SH-SY5Y (cell line): Measurements from ENCODE around the gene BANP.

Source experiments
- GATA2 ChIP-seq: IDR thresholded peaks from 2 replicates; pipeline ENCODE4 v1.6.1; 2011; ENCODE audit warnings: mild to moderate bottlenecking, low read depth, low read length
- GATA3 ChIP-seq: IDR thresholded peaks from 2 replicates; pipeline ENCODE4 v1.6.1; 2011; ENCODE audit warnings: low read depth, mild to moderate bottlenecking, low read length, moderate library complexity

Gene BANP

DNA sequence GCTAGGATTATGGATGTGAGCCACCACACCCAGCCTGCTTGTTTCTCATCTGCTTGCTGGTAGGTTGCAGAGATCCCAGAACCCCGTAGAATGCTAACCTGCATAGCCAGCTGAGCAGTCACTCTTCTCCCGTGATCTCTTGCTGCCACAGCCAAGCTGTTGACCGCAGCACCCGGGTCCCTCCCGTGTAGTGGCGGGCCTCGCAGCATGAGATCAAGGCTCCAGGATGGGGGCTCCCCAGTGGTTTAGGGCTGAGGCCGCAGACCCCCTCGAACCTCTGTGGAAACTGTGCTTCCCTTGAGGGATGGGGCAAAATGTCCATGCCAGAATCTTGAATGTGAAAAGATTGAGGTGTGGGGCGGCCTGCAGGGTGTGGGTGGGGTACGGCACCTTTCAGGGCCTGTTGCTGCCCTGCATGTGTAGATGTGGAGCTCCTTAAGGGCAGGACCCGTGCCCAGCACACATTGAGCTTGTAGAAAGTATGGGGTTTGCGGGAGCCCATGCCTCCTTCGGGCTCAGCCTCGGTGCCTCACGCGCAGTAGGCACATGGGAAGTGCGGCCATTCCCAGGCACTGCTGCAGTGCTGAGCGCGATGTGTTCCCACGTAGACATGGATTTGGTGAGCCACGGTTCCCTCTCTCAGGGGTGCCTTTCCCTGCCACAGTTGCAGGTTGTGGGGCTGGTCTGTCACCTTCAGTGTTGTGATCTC lies 99.9 kb downstream of the BANP start:
- TF ChIP-seq GATA2 (no peak), GATA3 (no peak)

DNA sequence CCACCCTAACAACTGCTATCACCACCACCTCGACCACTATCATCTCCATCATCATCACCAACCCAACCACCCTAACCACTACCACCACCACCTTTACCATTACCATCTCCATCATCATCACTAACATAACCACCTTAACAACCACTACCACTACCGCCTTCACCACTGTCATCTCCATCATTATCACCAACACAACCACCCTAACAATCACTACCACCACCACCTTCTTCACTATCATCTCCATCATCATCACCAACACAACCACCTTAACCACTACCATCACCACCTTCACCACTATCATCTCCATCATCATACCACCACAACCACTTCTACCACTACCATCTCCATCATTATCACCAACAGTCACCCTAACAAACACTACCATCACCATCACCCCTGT lies 101.4 kb downstream of the BANP start:
- TF ChIP-seq GATA2 (no peak), GATA3 (no peak)

DNA sequence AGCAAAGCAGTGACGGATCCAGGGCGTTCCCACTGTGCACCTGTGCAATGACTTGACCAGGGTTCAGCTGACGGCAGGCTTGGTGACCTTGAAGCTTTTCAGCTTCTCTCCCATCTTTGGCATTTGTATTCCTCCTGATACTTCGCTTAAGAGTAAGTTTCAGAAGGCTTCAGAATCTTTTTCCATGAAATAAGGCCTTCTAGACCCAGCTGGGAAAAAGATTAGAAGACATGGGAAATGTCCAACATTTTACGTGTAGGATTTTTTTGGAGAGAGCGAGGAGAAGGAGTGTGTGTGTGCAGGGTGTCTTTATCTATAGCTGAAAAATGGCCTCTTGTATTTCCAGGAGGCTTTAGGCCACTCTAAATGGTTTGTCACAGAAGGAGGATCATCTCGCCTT lies 104.1 kb downstream of the BANP start:
- TF ChIP-seq GATA2 (no peak), GATA3 (no peak)

DNA sequence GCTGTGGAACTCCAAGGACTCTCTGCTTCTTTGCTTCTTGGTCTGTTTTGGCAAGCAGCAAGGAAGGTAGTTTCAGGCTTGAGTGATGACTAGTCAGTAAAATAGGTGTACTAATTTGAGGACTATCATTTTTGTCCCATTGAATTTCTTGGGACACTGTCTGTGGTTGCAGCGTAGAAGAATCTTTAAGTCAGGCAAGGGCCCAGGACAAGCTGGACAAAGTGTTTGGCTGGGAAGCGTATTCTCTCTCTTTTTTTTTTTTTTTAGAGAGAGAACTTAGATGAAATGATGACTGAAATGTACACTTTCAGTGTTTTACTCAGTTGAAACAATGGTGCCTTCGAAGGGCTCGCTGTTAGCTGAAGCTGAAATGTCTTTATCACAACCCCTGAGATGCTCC lies 105.0 kb downstream of the BANP start:
- no peak for TF ChIP-seq GATA3
- no peak for TF ChIP-seq GATA2

DNA sequence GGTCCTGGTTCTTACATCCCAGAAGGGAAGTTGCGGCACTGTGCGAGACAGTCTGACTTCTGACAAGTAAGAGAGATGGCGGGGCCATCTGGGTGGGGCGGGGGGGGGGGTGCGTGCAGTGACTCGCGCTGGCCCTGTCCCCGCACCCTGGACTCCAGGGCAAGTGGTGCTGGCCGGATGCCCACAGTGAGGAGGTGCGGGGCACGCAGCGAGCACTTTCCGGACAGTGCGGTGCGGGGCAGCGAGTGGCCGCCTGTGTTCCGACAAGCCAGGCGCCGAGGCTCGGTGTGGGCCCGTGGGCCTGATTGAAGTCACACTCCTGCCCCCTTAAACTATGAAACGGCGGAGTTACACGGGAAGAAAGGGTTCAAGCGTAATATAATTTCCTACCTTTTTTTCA lies 106.4 kb downstream of the BANP start:
- TF ChIP-seq GATA2, result no peak
- no peak for TF ChIP-seq GATA3

DNA sequence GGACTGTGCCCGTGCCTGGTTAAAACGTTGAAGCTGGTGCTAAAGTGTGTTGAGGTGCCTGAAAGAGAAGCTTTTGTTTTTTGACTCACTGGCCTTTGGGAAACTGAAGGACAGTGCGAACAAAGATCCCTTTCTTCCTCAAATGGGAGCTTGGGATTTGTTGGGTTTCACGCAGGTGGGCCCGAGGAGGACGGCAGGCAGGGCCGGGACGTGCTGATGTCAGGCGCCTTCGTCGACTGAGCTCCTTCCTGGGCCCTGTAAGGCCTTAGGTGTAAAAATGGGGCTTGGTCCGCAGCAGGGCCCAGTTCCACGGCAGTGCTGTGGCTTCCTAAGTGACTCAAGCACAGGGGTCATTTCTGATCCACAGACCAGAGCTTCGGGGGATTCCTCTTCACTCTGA lies 106.9 kb downstream of the BANP start:
- no peak for TF ChIP-seq GATA2
- TF ChIP-seq GATA3, result no peak

DNA sequence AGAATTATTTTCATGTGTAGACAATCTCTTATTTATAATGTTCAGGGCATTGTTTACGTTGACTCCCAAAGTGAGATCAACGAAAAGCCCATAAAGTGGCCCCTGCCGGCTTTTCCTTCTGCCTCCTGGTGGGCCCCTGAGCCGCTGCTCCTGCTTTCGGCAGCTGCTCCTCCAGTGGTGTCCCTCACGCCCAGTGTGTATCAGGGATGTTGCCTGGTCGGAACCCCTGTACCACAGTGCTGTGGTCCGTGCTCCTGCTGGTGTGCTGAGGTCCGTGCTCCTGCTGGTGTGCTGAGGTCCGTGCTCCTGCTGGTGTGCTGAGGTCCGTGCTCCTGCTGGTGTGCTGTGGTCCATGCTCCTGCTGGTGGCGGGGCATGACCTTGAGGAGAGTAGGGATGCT lies 107.6 kb downstream of the BANP start:
- no peak for TF ChIP-seq GATA3
- no peak for TF ChIP-seq GATA2

DNA sequence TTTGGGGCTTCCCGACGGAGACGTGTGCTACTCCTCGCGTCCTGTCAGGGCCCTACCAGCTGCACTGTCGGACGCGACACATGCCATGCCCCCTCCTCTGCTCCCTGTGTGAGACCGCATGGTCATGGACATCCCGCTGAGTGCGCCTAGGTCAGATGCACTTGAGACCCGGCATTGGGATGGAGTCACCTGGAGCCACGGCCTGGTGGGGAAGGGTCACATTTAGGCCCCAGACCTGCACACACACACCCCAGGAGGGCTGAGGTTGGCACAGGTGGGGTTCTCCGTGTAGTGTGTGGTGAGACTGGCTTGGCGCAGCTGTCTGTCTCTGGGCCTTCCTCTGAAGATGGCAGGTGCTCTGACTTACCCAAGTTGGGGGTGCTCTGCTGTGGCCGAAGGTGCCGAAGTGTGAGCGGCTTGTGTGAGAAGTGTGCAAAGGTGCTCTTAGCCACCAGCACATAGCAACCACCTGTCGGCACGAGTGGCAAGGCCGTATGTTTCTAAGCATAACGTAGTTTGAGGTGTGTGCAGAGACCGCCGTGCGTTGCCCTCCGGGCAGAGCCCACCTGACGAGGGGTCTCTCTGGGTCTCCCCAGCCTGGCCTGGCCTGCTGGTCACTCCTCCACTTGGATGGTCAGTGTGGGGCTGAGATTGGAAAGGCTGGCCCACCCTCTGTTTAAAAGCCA lies 108.6 kb downstream of the BANP start:
- no peak for TF ChIP-seq GATA3
- TF ChIP-seq GATA2, result no peak

DNA sequence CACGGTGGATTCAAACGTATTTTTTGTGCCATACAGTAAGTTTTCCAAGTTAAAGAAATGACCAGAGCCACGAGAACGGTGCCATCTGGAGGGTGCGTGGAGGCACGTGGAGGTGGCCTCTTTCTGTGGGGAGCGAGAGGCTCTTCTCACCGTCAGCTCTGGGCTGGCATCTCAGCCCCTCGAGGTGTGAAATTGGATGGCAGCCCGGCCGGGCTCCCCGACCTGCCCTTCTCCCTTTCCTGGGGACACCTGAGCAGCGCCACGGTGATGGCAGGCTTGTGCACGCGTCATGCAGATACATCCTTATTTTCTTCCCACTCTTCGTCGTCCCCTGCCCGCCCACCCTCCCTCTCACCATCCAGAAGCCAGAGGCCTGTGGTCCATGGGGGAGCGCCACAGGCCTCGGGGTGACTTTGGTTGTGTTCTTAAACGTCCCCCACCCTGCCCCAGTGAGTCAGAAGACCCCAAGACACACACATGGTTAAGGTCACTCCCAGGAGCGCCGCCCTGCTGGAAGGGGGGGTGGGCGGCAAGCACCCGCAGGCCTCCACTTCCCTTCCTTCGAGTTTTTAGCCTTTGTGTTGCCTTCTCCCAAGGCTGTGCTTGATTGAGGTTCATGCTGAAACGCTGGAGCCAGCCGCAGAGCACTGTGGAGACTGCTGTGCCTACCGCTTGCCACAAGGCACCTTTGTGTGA lies 109.4 kb downstream of the BANP start:
- TF ChIP-seq GATA3, result no peak
- no peak for TF ChIP-seq GATA2

DNA sequence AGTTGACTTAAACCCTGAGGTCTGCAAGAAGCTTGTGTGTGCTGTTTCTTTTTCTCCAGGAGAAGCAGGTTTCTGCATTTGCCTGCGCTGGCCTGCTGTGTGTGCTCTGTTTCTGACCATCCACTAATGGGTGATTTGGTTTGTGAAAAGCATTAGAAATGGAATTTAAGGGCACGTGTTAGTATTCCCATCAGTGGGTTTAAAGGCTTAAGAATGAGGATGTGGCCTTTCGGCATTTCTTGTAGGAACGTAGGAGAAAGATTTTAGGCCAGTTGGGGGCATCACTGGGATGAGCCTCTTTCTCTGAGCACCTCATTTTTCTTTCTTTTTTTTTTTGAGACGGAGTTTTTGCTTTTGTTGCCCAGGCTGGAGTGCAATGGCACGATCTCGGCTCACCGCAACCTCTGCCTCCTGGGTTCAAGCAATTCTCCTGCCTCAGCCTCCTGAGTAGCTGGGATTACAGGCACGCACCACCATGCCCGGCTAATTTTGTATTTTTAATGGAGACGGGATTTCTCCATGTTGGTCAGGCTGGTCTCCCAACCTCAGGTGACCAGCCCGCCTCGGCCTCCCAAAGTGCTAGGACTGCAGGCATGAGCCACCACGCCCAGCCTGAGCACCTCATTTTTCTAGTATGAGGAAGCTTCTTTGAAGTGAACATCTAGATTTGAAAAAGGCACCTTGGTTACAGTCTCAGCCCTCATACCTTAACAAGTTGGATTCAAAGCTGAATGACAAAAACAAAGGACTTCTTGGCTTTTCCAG lies 110.3 kb downstream of the BANP start:
- TF ChIP-seq GATA2 (no peak), GATA3 (no peak)

DNA sequence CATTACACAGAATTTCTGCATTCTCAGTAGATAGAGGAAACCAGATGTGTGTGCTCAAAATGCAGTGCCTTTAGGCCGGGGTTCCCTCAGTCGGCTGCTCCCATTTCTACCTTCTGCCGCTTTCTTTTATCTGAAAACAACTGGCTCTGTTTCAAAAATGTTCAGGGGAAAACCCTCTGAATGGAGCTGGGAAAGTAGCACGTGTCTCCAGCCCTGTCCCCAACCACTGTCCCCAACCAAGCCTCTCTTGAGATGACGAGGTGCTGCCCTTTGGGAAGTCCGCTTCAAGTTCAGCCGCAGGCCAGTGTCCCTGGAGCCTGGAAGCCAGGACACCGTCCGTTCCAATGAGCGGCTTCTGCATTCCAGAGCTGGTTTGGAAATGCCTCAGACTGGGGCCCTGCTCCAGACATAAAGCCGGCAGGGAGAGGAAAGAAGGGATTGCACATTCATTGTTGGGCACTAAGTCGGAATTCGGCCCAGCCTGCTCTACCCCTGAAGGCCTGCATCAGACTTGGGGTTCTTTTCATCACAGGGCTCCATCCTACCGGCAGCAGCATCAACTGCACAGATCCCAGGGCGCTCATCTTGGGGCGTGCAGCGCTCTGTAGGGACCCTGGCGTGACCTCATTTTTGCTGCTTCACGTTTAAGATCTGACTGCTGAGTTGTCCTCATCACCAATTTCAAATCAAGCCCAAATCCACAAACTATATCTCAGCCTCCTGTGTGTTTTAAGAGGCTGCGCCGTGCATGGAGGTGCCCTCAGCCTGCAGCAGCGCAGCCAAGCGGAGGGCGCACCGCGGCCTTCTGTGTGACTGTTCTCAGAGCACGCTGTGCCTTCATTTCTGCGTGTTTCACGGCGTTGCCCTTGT lies 111.3 kb downstream of the BANP start:
- TF ChIP-seq GATA3 (no peak), GATA2 (no peak)

DNA sequence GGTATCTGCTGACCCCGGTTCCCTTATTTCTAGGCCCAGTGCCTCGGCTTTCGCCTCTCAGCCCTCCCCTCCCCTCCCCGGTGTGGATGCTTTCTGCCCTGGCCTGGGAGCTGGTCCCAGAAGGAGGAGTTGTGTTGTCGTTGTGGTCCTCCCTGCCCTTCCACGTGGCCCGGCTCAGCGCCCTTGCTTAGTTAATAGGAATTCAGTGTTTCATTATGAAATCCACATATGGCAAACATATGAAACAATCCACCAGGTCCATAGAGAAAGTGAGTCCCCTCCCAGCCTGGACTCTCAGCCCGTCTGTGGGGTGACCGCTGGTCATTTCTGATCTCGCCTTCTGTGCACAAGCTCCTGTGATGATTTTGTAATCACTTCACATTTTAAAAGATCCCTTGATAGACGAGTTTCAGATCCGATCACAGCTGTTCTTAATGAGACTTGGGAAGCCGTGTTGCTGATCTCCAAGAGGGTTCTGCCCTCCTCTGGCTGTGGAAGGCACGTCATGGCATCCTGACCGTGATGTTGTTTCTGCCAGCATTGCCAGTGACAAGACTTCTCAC lies 112.1 kb downstream of the BANP start:
- TF ChIP-seq GATA2, result 0 out of 2 replicates have a peak, but pooled peaks have one; percentile 22
- no peak for TF ChIP-seq GATA3
